Stimulated activated CD8-positive, alpha-beta memory T cell treated with anti-CD3 and anti-CD28 coated beads, Interleukin-4, amount 100 ng/mL, for 24 hours (primary cell): ENCODE data around the gene MAP3K3.

ENCODE experiments used
- DNase-seq: peaks from one replicate; pipeline ENCODE4 v3.0.0-alpha.2; 2020; ENCODE audit warnings: low read depth

Gene MAP3K3

DNA sequence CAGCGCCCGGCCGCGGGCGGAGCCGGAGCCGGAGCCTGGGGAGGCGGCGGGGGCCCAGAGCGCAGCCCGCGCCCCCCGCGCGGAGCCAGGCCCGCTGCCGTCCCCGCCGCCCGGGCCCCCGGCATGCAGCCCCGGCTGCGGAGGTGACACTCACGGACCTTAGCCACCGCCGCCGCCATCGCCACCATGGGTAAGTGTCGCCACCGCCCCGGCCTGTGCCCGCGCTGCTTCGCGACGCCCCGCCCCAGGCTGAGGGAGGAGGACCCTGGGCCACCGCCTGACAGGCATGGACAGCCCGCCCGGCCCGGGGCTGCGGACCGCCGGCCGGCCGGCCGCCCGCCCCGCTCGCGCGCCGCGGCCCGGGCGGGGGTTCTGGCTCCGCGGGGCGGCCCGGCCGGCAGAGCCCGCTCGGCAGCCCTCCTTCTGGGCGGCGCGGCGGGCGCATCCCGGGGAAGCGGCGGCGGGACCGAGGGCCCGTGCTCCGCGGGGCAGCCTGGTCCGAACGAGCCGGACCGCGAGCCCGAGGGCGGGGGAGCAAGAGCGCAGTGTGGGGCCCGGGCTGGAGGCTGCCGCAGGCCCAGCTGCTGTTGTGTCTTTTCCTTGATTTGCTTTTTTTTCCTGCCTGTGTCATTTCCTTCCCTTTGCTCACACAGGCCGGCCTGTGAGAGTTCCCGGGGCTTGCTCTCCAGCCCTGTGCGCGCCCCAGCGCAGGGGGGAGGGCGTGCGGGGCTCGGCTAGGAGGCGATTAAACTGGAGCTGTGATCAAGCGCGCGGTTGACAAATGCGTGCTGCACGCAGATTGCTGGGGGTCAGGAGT is 565 bp downstream of the MAP3K3 start:
- peak; percentile 49 for DNase-seq

DNA sequence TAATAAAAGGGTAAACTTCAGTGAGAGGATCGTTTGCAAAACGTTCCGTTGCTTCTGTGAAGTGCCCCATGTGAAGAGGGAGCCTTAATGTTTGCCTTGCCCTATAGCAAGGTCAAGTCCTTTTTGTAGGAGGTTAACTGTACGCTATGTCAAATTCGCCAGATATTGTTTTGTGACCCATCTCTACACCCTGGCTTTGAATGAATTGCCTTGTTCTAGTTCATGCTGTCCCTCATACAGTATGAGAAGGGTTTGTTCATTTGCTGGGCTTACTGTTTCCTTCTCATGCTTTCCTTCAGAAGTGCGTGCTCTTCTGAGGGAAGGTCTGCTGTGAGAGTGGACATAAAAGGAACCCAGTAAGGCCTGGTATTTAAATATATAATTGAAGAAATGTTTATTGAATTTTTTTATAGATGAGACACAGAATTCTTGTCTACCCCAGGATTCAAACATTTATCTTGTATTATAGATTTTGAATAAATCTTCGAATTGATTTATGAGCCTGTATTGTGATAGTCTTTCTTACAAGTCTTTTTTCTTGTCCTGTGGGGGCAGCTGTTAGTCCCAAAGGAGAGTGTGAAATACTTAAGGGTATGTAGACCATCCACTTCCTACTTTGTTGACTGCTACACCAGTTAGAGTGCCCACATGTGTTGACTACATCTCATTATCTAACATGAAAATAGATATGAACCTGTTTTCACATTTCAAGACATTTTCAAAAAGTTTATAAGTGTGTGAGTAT is 1.7 kb downstream of the MAP3K3 start:
- no peak for DNase-seq

DNA sequence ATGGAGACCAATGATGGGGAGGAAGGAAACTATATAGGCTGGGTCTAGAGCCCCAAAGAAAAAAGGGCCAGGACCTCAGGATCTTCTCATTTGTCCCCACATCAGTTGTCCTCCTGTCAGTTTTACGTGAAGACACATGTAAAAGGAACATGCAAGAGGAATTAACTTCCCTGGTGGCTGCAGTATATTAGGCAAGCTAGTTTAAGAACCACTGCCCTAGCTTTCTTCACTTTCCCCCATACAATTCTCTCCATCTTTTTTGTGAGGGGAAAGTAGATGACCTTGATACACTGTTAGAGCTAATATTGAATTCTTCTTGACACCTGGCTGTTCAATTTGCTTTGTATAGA is 2.3 kb downstream of the MAP3K3 start:
- no peak for DNase-seq

DNA sequence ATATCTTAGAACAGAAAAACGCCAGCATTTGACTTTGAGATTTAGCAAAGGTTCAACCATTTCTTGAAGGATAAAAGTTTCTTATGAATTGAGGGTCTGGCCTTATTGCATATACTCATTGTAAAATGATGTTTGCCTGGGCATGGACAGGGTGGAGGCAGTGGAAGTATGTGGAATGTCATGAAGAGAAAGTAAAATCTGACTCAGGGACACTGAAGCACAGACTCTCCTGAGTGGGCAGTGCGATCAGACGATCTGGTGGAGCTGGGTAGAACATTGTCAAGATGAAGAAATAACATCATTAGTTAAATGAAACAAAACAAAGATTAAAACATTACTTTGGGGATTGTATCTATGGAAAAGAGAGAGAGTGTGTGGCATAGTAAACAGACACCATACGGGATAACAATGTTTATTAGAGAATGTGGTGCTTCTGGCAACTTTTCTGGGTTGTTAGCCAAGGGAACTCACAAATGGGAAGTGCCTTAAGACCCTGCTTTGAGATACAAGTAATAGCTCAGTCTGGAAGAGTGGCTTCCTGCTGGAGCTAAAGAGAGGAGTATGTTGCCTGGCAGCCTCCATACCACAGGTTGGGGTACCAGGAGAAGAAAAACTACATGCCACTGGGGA is 4.4 kb downstream of the MAP3K3 start:
- no peak for DNase-seq

DNA sequence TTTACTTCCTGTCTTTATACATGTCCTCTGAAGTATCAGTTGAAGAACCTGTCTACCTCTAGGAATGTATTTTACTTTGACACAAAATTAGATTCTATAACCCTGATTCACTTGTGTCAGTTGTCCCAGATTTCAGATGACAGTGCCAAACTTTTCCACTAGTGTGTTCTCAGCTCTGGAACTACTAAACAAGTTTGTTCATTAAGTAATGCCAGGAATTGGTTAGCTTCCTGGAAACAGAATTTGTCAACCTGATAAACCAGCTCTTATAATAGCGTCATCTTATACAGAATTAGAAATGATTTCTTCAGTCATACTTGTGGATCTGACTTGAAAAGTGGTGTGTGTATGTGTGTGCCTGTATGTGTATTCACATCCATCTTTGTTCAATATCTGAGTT is 7.4 kb downstream of the MAP3K3 start:
- DNase-seq: no peak

DNA sequence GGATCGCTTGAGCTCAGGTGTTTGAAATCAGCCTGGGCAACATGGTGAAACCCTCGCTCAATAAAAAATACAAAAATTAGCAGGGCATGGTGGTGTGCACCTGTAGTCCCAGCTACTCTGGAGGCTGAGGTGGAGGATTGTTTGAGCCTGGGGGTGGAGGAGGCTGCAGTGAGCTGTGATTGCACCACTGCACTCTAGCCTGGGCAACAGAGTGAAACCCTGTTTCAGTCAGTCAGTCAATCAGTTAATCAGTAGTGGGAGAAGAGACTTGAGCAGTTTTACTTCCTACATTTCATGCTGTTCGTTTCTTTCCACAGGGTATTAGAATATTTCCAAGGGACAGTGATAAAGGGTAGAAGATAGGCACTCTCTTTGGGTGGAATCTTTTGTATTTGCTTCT is 8.8 kb downstream of the MAP3K3 start:
- no peak for DNase-seq

DNA sequence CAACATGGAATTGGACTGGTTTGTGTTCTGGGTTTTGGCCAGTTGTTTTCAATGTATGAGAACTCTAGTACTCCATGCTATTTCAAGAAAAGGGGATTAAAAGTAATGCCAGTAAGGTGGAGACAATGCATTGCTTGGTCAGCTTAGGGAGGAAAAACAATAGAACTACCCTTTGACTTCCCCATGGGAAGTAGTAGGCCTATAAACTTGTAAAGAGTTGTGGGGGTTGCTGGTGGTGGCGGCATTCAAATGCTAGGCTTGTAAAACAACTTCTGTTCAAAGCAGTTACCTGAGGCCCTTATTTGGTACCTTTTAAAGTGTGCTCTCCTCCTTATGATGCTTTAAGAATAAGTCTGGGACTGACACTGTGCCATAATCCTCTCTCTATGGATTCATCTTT is 9.4 kb downstream of the MAP3K3 start:
- DNase-seq: no peak

DNA sequence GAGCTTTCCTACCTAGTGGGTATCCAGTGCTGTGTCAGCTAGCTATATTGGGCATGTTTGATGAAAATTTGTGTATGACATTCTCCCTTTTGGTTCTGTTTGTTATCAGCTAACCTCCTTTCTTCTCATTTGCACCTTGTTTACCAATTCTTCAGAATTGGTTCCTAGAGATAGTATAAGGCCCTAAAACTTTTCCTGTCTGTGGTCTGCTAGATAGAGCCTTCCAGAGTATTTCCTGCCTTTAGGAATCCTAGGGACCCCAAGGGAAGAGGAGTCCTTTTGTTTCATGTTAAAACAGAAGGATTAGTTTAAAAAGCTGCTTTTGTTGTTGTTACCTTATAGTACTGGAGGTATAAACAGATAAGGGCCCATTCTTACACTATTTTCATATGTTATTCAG is 11.5 kb downstream of the MAP3K3 start:
- DNase-seq: no peak

DNA sequence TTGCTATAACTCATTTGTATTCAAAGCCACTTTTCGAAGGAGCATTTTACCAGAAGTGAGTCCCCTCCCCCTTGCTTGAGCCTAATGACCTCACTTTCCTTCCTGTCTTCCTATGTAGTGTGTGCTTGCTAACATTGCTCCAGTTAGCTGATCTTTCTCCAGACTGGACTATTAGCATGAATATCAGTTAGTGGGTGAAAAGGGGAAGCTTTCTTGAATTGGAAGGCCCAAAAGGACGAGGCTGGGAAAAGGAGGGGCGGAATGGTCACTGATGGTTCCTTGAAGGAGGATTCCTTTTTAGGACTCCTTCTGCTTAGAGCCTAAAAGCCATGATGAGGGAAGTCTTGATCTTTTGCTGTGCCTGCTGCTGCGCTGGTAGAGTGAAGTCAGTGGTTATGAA is 11.9 kb downstream of the MAP3K3 start:
- no peak for DNase-seq

DNA sequence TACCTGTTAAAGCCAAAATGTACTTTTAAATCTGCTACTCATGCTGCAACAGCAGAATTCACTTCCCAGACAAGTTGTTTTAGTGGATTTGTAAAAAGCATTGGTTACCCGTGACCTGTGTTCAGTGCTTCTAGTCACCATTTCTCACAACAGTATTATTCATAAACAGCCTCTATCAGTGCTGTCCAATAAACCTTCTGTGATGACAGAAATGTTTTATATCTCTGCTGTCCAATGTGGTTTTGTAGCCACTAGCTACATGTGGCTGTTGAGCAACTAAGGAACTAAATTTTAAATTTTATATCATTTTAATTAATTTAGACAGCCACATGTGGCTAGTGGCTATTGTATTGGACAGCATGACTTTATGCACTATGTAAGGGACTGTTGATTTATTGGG is 12.6 kb downstream of the MAP3K3 start:
- no peak for DNase-seq

DNA sequence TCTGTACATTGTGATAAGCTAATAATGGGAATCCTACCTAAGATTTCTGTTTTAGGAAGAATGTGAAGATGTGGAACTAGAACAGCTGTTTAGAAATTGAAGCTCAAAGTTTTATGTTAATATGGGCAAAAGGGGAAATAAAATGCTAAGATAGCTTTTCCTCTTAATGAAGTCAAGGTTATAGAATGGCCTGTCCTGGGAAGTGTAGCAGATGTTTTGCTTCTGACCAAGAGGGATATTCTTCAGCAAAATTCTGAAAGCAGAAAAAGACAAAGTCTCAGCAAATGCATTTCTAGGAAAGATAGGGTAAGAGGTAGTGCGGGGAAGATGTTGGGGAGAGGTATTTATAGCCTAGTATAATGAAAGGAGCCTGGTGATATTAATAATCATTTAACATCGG is 13.1 kb downstream of the MAP3K3 start:
- no peak for DNase-seq

DNA sequence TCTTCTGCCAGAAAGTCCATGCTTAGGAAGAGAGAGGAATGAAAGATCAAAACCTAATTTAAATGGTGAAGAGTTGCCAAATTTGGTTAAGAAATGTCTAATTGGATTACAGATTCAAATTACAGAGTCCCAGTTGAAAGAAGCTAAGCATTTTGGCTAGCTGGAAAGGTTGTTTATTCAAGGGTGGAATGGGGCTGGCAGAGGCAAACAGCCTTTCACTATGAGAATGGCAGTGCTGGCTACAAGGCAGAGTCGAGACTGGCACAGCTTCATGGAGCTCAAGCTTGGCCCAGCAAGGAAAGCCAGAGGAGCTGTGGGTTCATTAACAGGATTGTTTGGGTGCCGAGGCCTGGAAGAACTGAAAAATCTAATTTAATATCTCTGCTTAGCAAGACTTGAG is 13.6 kb downstream of the MAP3K3 start:
- no peak for DNase-seq

DNA sequence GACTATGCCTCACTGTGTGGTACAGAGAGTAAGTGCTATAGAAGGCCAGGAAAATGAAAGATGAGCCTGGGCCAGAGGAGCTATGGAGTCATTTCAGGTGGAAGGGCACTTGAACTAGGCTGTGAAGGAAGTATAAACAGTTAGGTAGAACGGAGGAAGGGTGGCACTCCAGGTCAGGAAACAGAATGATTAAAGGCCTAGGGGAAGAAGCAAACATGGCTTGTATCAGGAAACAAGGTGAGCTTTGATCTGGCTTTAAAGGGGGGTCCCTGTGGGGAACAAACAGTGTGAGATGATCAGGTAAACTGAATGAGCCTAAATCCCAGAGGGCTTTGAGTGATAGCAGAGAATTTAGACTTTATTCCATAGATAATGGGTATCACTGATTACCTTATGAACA is 16.9 kb downstream of the MAP3K3 start:
- no peak for DNase-seq

DNA sequence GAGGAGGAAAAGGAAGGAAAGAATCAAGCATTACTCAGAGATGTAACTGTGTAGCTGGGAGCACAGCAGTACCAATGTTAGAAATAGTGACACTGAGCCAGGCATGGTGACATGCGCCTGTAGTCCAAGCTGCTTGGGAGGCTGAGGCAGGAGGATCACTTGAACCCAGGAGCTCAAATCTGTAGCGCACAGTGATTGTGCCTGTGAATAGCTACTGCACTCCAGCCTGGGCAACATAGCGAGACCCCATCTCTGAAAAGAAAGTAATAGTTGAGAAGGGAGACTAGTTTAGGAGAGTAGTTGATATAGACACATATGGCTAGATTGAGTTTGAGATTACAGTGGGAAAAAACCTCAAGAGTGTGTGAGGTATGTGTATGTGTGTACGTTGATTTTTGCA is 17.8 kb downstream of the MAP3K3 start:
- DNase-seq: no peak

DNA sequence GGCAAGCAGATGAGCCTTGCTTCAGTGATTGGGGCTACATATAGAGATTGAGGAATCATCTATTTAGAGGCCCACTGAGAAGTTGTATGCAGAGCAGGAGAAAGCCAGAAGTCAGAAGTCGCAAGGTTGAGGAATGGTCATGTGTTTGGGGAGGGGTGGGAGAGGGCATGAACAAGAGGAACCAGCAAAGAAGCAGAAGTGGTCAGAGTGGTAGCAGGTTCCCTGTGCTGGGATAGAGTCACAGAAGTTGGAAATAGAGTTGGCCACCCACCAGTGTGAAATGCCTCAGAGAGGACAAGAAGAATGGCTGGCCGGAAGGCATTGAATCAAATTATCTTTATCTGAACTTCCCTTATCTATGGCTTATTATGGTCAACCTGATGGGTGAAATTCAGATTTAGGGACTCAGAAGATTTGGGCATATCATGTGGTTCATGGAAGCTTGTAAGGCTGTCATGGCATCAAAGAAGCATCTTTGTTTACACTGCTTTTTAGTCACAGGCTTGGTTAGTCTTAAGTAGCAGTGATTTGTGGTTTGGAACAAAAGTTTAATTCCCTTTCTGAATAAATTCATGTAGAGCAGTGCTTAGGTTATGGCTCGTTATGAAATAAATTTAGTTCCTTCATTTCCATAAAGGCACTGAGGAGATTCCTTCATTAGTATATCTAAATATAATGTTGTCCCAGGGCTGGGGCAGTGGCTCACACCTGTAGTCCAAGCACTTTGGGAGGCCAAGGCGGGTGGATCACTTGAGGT is 19.7 kb downstream of the MAP3K3 start:
- no peak for DNase-seq

DNA sequence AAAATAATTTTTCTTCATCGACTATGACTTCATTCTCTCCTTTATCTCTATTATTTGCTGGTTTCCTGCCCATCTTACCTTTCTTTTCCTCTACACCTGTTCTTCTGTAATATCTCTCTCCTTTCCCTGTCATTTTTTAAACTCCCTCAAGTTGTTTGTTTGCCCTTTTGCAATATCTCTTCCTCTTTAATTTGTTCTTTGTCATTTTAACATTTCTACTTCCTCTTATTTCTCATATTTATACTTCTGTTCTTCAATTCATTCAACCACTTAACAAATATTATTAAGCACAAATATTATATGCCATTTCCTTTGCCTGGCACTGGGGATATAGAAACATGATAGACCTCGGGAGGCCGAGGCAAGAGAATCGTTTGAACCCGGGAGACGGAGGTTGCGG is 22.6 kb downstream of the MAP3K3 start:
- DNase-seq: no peak

DNA sequence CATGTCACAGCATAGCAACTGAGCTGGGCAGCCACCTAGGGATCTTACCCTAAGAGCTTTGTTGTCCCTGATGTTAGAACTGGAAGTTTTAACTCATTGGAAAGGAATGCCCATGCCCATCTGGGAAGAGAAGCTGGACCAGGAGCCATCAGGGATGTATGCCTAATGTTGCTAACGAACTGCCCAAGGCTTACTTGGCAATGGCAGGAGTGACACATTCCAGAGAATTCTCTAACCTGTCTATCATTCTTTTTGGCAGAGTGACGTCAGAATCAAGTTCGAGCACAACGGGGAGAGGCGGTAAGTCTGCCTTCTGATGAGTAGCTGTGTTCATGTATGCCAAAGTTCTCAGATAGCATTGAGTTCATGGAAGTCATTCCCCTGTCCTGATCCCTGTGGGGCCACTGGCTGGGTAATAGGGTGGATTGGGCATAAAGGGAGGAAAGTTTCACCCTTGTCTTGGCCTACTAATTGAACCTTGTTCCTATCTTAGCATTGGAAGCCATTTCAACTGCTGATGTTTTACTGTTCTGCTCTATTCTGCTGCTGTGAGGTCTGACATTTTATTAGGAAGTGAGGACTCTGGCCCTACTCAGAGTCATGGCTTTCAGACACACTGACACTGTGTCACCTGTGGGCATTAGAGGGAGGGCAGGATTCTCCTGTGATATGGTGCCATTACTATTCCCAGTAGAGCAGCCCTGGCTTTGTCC is 23.7 kb downstream of the MAP3K3 start:
- DNase-seq: no peak

DNA sequence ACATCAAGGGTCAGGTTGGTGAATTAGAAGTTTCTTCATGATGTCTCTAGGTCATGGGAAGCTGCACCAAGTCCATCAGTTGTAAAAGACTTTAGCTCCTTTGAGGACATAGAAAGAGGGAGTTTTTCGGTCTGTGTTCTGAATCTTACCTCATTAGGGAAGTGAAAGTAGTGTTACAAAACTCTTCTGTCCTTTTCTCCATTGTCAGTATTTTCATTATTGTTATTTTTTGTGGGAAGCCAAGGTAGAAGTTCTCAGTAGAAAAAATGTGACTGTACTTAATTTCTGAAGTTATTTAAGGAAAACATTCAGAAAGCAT is 24.2 kb downstream of the MAP3K3 start:
- DNase-seq: no peak

DNA sequence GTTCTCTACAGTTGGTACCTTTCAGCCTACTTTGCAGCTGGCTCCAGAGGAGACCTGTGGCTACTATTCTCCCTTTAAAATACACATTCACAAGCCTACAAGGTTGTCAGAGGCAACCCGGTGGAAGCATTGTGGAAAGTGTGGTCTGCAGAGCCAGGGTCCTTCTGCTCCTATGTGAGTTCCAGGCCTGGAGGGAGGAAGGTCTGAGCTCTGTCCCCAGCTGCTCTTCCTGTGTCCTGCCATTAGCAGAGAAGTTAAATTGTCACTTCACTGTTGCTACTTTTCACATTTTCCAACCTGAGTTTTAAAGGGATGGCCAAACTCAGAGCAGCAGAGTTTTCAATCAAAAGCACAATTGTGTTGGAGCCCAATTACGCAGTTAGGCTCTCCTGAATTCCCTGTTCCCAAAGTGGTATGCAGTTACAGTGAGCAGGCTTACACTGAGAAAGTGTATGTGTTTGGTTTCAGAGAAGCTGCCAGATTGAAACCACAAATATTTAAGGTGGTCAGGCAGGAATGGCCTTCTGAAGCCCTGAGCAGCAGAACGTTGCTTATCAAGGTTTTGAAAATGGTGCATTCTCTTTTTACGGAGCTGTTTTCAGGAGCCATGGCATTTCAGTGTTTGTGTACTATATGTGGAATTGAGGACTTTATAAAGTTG is 25.0 kb downstream of the MAP3K3 start:
- DNase-seq: no peak

DNA sequence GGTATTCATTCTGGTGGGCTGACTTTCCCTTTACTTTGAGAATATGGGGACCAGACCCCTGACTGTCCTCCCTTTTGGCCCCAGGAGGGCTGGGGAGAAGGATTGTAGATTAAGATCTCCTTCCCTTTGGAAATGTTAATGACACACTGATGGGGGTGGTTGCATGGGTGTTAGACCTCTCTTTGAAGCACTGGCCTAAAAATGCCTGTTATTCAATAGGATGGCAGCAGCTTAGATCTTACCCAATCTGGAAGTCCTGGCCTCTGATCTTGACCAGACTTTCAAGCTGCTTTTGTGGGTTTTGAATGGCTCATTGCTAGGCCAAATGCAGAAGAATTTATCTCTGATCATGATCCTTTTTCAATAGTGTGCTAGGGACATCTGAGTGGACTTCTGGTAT is 25.7 kb downstream of the MAP3K3 start:
- DNase-seq: no peak

DNA sequence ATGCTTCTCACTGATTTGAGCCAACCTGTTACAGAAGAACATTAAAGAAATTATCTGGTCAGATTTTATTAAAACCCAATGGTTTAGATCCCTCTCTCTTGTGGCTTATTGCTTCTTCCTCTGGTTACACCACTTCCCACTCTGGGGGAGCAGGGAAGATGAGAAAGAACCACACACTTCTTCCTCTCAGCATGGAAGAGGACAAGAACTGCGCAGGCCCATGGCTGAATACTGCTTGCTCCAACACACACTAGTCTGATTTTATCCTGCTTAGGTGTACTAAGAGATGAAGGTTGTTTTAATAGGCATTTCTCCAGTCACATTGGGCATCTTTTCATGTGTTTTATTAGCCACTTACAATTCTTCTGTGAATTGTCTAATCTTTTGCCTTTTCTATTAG is 27.6 kb downstream of the MAP3K3 start:
- DNase-seq: no peak

DNA sequence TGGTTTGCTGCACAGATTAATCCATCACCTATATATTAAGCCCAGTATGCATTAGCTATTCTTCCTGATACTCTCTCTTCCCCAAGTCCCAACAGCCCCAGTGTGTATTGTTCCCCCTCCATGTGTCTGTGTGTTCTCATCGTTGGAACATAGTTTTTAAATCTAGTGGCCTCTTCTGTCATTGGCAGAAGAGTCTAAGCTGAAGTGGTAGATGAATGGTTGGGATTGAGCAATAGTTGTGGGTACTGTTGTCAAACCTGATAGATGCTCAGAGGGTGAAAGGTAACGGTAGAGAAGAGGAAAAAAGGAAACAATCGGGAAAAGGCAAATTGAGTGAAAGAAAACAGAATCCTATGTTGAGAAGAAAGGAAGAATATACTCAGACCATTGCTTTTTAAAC is 29.9 kb downstream of the MAP3K3 start:
- no peak for DNase-seq
